ENCODE results near the gene CLDND2.

Gene CLDND2

GRCh38 chr19:51367255-51367564, 1.6 kb downstream of the CLDND2 start:
- H3K9ac ChIP-seq (ENCODE audit: low read depth in 1 of 2, low read length in 2 of 2): peak overlapping the region; percentile 96 to 98
- peak overlapping the region; percentile 90 to 95 for H3K4me3 ChIP-seq (ENCODE audit: low read depth in 1 of 2, low read length in 2 of 2)
- peaks cover 9 to 38% of the 10 kb centered on the region in 2 donors for H3K4me1 ChIP-seq (ENCODE audit: control insufficient read depth in 1 of 2, insufficient read depth in 2 of 2, low read length in 2 of 2)
- no peaks in the 10 kb centered on the region for H3K27me3 ChIP-seq (ENCODE audit: control insufficient read depth in 1 of 2, insufficient read depth in 2 of 2, low read length in 2 of 2)
- H3K27ac ChIP-seq (ENCODE audit: low read depth, low read length): peak overlapping the region; percentile 90
- H3K9me3 ChIP-seq (ENCODE audit: control insufficient read depth in 1 of 2, low read length in 2 of 2): no peaks in the 10 kb centered on the region
- no peaks in the 10 kb centered on the region for H3K36me3 ChIP-seq (ENCODE audit: control insufficient read depth in 1 of 2, insufficient read depth in 2 of 2, low read length in 2 of 2)

DNA sequence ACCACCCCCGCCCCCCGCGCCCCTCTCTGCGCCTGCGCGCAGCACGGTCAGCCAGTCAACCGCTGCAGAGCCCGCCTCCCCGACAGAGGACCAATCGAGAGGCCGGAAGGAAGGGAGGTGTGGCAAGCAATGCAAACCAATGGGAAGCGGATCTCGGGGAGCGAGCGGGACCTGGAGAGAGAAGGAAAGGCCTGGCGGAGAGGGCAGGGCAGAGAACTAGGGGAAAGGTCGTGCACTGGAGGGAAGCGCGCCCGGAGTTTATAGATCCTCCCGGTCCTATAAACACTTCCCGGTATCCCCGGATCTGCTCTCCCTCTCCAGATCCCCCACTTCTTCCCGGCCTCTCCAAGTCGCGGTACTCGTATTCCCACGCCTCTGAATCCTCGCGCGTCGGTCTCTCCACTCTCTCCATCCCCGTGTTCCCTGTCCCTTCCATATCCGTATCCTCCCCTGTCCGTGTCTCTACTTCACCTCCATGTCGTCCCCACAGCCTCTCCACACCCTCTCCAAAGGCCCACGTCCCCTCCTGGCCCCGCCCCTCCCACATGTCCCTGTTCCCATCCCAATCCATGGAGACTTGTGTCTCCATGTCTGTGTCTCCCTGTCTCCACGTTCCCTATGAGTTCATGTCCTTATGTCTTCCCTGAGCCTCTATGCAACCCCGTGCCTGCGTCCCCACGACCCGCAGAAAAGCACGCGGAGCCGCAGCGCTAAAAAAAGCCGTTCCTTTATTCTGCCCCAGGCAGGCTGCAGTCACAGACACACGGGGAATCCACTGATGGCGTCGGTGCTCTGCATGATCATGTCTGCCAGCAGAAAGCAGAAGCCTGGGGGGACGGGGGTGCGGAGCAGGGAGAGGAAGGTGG, 2.2 kb downstream of the CLDND2 start:
- H3K9ac ChIP-seq (ENCODE audit: low read depth in 1 of 2, low read length in 2 of 2): peak overlapping the region; percentile 96 to 98
- H3K27me3 ChIP-seq (ENCODE audit: control insufficient read depth in 1 of 2, insufficient read depth in 2 of 2, low read length in 2 of 2): no peaks in the 10 kb centered on the region
- no peaks in the 10 kb centered on the region for H3K36me3 ChIP-seq (ENCODE audit: control insufficient read depth in 1 of 2, insufficient read depth in 2 of 2, low read length in 2 of 2)
- H3K9me3 ChIP-seq (ENCODE audit: control insufficient read depth in 1 of 2, low read length in 2 of 2): no peaks in the 10 kb centered on the region
- H3K4me1 ChIP-seq (ENCODE audit: control insufficient read depth in 1 of 2, insufficient read depth in 2 of 2, low read length in 2 of 2): peaks cover 9 to 38% of the 10 kb centered on the region in 2 donors
- H3K27ac ChIP-seq (ENCODE audit: low read depth, low read length): peak overlapping the region; percentile 90
- H3K4me3 ChIP-seq (ENCODE audit: low read depth in 1 of 2, low read length in 2 of 2): peak overlapping the region; percentile 90 to 96

DNA sequence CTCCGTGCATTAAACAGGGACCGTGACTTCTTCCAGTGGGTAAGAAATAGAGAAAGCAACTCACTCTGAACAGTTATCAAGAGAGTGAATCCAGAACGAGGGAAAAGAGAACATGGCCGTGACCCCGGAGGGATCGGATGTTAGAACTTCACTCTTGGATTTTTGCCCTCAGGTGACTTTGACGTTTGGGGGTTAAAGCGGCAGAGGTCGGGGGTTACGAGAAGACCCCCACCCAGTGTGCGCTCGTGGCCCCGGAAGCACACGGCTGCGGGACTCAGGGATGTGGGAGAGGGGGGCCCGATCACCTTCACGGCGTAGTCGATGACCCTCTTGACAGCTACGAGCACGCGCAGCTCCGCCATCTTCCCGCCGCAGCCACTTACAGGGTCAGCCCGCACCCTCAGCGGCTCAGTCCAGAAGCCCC, 2.8 kb downstream of the CLDND2 start, which contains the start of gene ETFB:
Gene ETFB (minus strand): TSS at position 424 of the 424 bp plus-strand sequence. CDS start 62 bp downstream, at position 362.
- no peaks in the 10 kb centered on the region for H3K27me3 ChIP-seq (ENCODE audit: control insufficient read depth in 1 of 2, insufficient read depth in 2 of 2, low read length in 2 of 2)
- H3K9ac ChIP-seq (ENCODE audit: low read depth in 1 of 2, low read length in 2 of 2): peak within 1 kb of the TSS; percentile 96 to 98
- H3K36me3 ChIP-seq (ENCODE audit: control insufficient read depth in 1 of 2, insufficient read depth in 2 of 2, low read length in 2 of 2): no peaks in the 10 kb centered on the region
- no peaks in the 10 kb centered on the region for H3K9me3 ChIP-seq (ENCODE audit: control insufficient read depth in 1 of 2, low read length in 2 of 2)
- H3K27ac ChIP-seq (ENCODE audit: low read depth, low read length): peak within 1 kb of the TSS; percentile 90
- H3K4me3 ChIP-seq (ENCODE audit: low read depth in 1 of 2, low read length in 2 of 2): peak within 1 kb of the TSS; percentile 90 to 96
- H3K4me1 ChIP-seq (ENCODE audit: control insufficient read depth in 1 of 2, insufficient read depth in 2 of 2, low read length in 2 of 2): peaks cover 9 to 38% of the 10 kb centered on the region in 2 donors

DNA sequence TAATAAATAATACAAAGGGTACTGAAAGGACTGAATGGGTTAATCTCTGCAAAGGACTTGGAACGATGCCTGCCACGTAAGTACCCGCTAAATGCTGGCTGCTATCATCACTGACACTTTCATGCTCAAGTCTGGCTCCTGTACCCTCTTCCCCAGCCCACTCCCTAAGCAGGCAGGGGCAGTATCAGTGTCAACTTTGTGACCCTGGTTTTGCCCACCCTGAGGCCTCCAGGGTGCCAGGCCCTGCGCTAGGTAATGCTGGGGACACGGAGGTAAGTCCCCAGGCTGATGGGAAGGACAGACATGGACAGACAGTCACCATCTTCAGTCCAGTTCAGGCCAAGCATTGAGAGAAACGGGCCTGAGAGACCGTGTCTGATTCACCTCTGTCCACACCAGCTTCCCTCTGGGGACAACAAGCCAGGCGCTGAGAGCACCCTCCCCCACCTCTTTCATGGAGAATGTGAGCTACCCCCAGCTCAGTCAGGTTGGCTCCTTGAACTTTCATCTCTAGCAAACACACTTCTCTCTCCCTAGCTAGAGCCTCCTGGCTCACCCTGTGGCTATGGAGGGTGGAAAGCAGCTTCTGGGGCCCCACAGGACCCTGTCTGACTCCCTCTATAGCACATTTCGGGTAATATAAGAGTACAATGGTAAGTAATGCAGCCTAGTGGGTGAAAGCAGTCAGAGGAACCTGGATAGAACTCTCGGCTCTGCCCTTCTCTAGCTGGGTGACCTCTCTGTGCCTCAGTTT, 3.4 kb downstream of the CLDND2 start:
- Histone ChIP-seq H3K9ac (ENCODE audit: low read depth in 1 of 2, low read length in 2 of 2) (peak overlapping the region; percentile 90 to 94), H3K27ac (ENCODE audit: low read depth, low read length) (peak overlapping the region; percentile 85), H3K4me1 (ENCODE audit: control insufficient read depth in 1 of 2, insufficient read depth in 2 of 2, low read length in 2 of 2) (peaks cover 9 to 38% of the 10 kb centered on the region in 2 donors), H3K27me3 (ENCODE audit: control insufficient read depth in 1 of 2, insufficient read depth in 2 of 2, low read length in 2 of 2) (no peaks in the 10 kb centered on the region), H3K36me3 (ENCODE audit: control insufficient read depth in 1 of 2, insufficient read depth in 2 of 2, low read length in 2 of 2) (no peaks in the 10 kb centered on the region), H3K4me3 (ENCODE audit: low read depth in 1 of 2, low read length in 2 of 2) (peak overlapping the region; percentile 90 to 96), H3K9me3 (ENCODE audit: control insufficient read depth in 1 of 2, low read length in 2 of 2) (no peaks in the 10 kb centered on the region)

DNA sequence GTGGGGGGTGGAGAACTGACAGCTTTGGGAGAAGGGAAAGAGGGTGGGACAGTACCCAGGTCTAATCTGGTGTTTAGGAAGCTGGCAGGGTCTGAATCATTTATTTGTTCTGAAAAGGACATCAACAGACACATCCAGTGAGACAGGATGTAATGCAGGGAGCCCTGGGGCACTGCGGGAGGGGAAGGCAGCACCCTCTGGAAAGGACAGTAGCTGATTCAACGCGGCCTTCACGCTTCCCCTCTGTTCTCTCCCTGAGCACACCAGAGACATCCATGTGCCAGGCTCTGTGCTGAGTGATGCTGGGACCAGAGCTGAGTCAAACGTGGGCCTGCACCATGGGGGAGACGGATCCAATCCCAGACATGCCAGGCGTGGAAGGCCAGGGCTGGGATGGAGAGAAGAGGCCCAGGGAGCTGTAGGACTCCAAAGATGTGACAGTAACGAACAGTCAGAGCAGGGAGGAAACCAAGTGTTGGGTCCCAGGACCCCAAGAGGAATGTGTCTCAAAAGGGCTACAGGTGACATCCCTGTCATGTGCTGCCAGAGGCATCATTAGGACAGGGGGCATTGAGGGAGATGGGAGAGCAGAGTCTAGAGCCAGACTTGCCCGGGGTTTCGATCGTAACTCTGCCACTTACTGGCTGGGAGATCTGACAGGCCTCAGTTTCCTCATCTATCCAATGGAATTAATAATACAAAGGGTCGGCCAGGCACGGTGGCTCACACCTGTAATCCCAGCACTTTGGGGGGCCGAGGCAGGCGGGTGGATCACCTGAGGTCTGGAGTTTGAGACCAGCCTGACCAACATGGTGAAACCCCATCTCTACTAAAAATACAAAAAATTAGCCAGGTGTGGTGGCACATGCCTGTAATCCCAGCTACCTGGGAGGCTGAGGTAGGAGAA, 4.3 kb downstream of the CLDND2 start:
- no peaks in the 10 kb centered on the region for H3K36me3 ChIP-seq (ENCODE audit: control insufficient read depth in 1 of 2, insufficient read depth in 2 of 2, low read length in 2 of 2)
- H3K27ac ChIP-seq (ENCODE audit: low read depth, low read length): no peak overlapping the region
- H3K4me3 ChIP-seq (ENCODE audit: low read depth in 1 of 2, low read length in 2 of 2): peak overlapping the region; percentile 39 to 40
- H3K9ac ChIP-seq (ENCODE audit: low read depth in 1 of 2, low read length in 2 of 2): peak overlapping the region; percentile 17 to 69
- H3K27me3 ChIP-seq (ENCODE audit: control insufficient read depth in 1 of 2, insufficient read depth in 2 of 2, low read length in 2 of 2): no peaks in the 10 kb centered on the region
- H3K9me3 ChIP-seq (ENCODE audit: control insufficient read depth in 1 of 2, low read length in 2 of 2): no peaks in the 10 kb centered on the region
- H3K4me1 ChIP-seq (ENCODE audit: control insufficient read depth in 1 of 2, insufficient read depth in 2 of 2, low read length in 2 of 2): peaks cover 9 to 38% of the 10 kb centered on the region in 2 donors

GRCh38 chr19:51361239-51361638, 7.6 kb downstream of the CLDND2 start:
- H3K27me3 ChIP-seq (ENCODE audit: control insufficient read depth in 1 of 2, insufficient read depth in 2 of 2, low read length in 2 of 2): no peaks in the 10 kb centered on the region
- peaks cover 9 to 31% of the 10 kb centered on the region in 2 donors for H3K4me1 ChIP-seq (ENCODE audit: control insufficient read depth in 1 of 2, insufficient read depth in 2 of 2, low read length in 2 of 2)
- H3K9ac ChIP-seq (ENCODE audit: low read depth in 1 of 2, low read length in 2 of 2): no peak overlapping the region
- no peak overlapping the region for H3K27ac ChIP-seq (ENCODE audit: low read depth, low read length)
- no peak overlapping the region for H3K4me3 ChIP-seq (ENCODE audit: low read depth in 1 of 2, low read length in 2 of 2)
- no peaks in the 10 kb centered on the region for H3K36me3 ChIP-seq (ENCODE audit: control insufficient read depth in 1 of 2, insufficient read depth in 2 of 2, low read length in 2 of 2)
- no peaks in the 10 kb centered on the region for H3K9me3 ChIP-seq (ENCODE audit: control insufficient read depth in 1 of 2, low read length in 2 of 2)

DNA sequence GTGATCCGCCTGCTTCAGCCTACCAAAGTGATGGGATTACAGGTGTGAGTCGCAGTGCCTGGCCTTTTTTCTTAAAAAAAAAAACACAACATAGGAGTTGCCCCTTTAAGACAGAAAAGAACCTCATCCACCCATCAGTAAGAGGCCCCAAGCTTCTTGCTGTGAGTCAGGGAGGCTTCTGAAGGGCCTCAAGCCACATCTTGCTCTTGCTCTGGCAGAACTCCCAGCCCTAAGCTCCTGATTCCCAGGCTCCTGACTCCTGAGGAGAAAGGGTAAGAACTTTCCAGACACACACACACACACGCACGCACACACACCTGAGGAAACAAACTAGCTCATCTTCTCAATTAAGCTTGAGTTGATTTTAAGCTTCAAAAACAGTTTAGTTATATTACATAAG, 9.5 kb downstream of the CLDND2 start:
- Histone ChIP-seq H3K9ac (ENCODE audit: low read depth in 1 of 2, low read length in 2 of 2) (no peak overlapping the region), H3K27ac (ENCODE audit: low read depth, low read length) (no peak overlapping the region), H3K27me3 (ENCODE audit: control insufficient read depth in 1 of 2, insufficient read depth in 2 of 2, low read length in 2 of 2) (no peaks in the 10 kb centered on the region), H3K9me3 (ENCODE audit: control insufficient read depth in 1 of 2, low read length in 2 of 2) (no peaks in the 10 kb centered on the region), H3K4me3 (ENCODE audit: low read depth in 1 of 2, low read length in 2 of 2) (no peak overlapping the region), H3K4me1 (ENCODE audit: control insufficient read depth in 1 of 2, insufficient read depth in 2 of 2, low read length in 2 of 2) (peaks cover 5 to 19% of the 10 kb centered on the region in 2 donors), H3K36me3 (ENCODE audit: control insufficient read depth in 1 of 2, insufficient read depth in 2 of 2, low read length in 2 of 2) (peaks cover under 1 to 5% of the 10 kb centered on the region in 2 donors)

DNA sequence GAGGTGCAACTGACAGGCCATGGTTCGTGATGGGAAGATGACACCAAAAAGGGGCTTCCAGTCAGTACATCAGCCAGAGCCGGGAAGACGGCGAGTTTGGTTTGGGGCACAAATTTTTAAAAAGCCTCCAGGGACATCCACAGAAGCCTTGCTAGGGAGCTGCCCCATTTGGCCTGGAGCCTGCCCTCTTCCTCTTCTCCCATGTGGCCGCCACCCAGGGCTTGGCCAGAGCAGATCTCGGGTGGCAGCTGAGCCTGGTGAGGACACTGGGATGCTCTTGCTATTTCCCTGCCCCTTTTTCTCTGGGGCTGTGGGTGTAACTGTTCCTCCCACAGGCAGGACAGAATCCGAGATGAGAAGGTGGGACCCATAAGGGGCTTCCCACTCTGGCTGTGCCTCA, 10.9 kb downstream of the CLDND2 start:
- Histone ChIP-seq H3K4me3 (ENCODE audit: low read depth in 1 of 2, low read length in 2 of 2) (no peak overlapping the region), H3K9ac (ENCODE audit: low read depth in 1 of 2, low read length in 2 of 2) (no peak overlapping the region), H3K27me3 (ENCODE audit: control insufficient read depth in 1 of 2, insufficient read depth in 2 of 2, low read length in 2 of 2) (no peaks in the 10 kb centered on the region), H3K9me3 (ENCODE audit: control insufficient read depth in 1 of 2, low read length in 2 of 2) (no peaks in the 10 kb centered on the region), H3K4me1 (ENCODE audit: control insufficient read depth in 1 of 2, insufficient read depth in 2 of 2, low read length in 2 of 2) (peaks cover under 1 to 6% of the 10 kb centered on the region in 2 donors), H3K27ac (ENCODE audit: low read depth, low read length) (no peak overlapping the region), H3K36me3 (ENCODE audit: control insufficient read depth in 1 of 2, insufficient read depth in 2 of 2, low read length in 2 of 2) (peaks cover 4 to 10% of the 10 kb centered on the region in 2 donors)

DNA sequence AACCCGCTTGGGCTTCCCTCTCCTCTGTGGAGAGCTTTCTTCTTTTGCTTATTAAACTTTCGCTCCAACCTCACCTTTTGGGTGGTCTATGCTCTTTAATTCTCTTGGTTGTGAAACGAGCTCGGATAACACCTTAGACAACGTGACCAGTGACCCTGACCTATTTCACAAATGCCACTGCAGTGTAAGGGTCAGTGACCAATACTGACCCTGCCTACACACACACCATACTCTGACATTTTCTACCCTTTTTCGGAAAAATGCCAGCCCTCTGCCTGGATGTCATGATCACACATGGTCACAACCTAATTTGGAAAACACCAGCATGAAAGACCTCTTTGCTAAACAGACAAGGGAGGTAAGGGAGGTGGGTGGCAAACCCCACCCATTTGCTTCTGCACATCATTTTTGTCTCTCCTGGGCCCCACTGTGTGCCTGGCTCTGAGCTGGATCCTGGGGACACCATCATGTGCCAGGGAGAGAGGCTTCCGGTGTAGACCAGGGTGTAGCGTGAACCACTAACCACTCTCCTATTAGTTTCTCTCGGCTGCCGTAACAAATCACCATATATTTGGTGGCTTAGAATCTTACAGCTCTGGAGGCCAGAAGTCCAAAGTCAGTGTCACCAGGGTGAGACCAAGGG, 12.5 kb downstream of the CLDND2 start:
- Histone ChIP-seq H3K9ac (ENCODE audit: low read depth in 1 of 2, low read length in 2 of 2) (no peak overlapping the region), H3K27me3 (ENCODE audit: control insufficient read depth in 1 of 2, insufficient read depth in 2 of 2, low read length in 2 of 2) (no peaks in the 10 kb centered on the region), H3K36me3 (ENCODE audit: control insufficient read depth in 1 of 2, insufficient read depth in 2 of 2, low read length in 2 of 2) (peaks cover 11 to 27% of the 10 kb centered on the region in 2 donors), H3K9me3 (ENCODE audit: control insufficient read depth in 1 of 2, low read length in 2 of 2) (no peaks in the 10 kb centered on the region), H3K4me3 (ENCODE audit: low read depth in 1 of 2, low read length in 2 of 2) (no peak overlapping the region), H3K4me1 (ENCODE audit: control insufficient read depth in 1 of 2, insufficient read depth in 2 of 2, low read length in 2 of 2) (no peaks in the 10 kb centered on the region), H3K27ac (ENCODE audit: low read depth, low read length) (no peak overlapping the region)

Measured in duodenal mucosa (tissue), 2 donors.